Common myeloid progenitor, CD34-positive (primary cell): ENCODE results near the gene EZR.

Experiments used
- CTCF ChIA-PET: fragments of 350-600 bp; sonication (Branson Sonifier 250); formaldehyde crosslinking; loops from one replicate; lab custom pipeline; 2021; ENCODE audit warnings: antibody characterized with exemption; lab: Charles Lee
- POLR2A ChIA-PET: fragments of 350-600 bp; sonication (Branson Sonifier 250); formaldehyde crosslinking; loops from one replicate; lab custom pipeline; 2021; ENCODE audit warnings: antibody characterized with exemption; lab: Charles Lee
- DNase-seq, 3 donors: peaks; one replicate each; pipeline versions ENCODE4 v3.0.0 to v3.0.0-alpha.2; 2013
- H3K27ac ChIP-seq, 2 experiments: 1 replicate in 1 of 2; 2 replicates in 1 of 2; pipeline ENCODE4 v1.7.0; 2013; ENCODE audit warnings: inconsistent platforms in 2 of 2, low read length in 2 of 2, mild to moderate bottlenecking in 2 of 2, low read depth in 1 of 2, moderate library complexity in 1 of 2; ENCODE audit not compliant: severe bottlenecking in 2 of 2, insufficient read depth in 1 of 2, poor library complexity in 1 of 2
- H3K27me3 ChIP-seq, 5 experiments: replicated peaks in 2 of 5; 1 replicate in 3 of 5; 2 replicates in 2 of 5; pipeline versions ENCODE4 v1.6.1 to v1.7.0; 2013; ENCODE audit warnings: low read length in 4 of 5, mild to moderate bottlenecking in 2 of 5, moderate library complexity in 2 of 5, inconsistent platforms in 1 of 5; ENCODE audit not compliant: insufficient read depth in 5 of 5, control insufficient read depth in 4 of 5
- H3K36me3 ChIP-seq, 4 experiments: 1 replicate in 2 of 4; 2 replicates in 2 of 4; pipeline versions ENCODE4 v1.6.1 to v1.7.0; 2013; ENCODE audit warnings: low read length in 3 of 4, control low read depth in 1 of 4, mild to moderate bottlenecking in 1 of 4; ENCODE audit not compliant: control insufficient read depth in 4 of 4, insufficient read depth in 4 of 4
- H3K4me1 ChIP-seq, 4 experiments: 1 replicate in 3 of 4; 2 replicates in 1 of 4; pipeline versions ENCODE4 v1.6.1 to v1.7.1; 2013; ENCODE audit warnings: low read length in 3 of 4, mild to moderate bottlenecking in 3 of 4, control low read depth in 1 of 4, inconsistent platforms in 1 of 4, moderate library complexity in 1 of 4; ENCODE audit not compliant: control insufficient read depth in 4 of 4, insufficient read depth in 4 of 4; ENCODE audit errors: control extremely low read depth in 1 of 4
- H3K4me3 ChIP-seq, 7 experiments: 1 replicate in 4 of 7; 2 replicates in 3 of 7; pipeline versions ENCODE4 v1.5.1 to v1.7.0; 2013; ENCODE audit warnings: mild to moderate bottlenecking in 7 of 7, low read length in 6 of 7, moderate library complexity in 6 of 7, inconsistent platforms in 2 of 7, low read depth in 2 of 7, control low read depth in 1 of 7; ENCODE audit not compliant: insufficient read depth in 4 of 7, control insufficient read depth in 1 of 7; ENCODE audit errors: extremely low read depth in 1 of 7
- H3K9me3 ChIP-seq, 5 experiments: 1 replicate in 4 of 5; 2 replicates in 1 of 5; pipeline versions ENCODE4 v1.6.1 to v1.7.1; 2013; ENCODE audit warnings: low read length in 4 of 5, mild to moderate bottlenecking in 2 of 5, inconsistent platforms in 1 of 5, low read depth in 1 of 5, moderate library complexity in 1 of 5; ENCODE audit not compliant: control insufficient read depth in 4 of 5, insufficient read depth in 2 of 5; ENCODE audit errors: control extremely low read depth in 1 of 5
- WGBS: methylation state at CpG from one replicate; pipeline ENCODE4 v1.1.5; 2013; ENCODE audit not compliant: insufficient coverage; 5-methylcytosine and 5-hydroxymethylcytosine counted together

Gene EZR

DNA sequence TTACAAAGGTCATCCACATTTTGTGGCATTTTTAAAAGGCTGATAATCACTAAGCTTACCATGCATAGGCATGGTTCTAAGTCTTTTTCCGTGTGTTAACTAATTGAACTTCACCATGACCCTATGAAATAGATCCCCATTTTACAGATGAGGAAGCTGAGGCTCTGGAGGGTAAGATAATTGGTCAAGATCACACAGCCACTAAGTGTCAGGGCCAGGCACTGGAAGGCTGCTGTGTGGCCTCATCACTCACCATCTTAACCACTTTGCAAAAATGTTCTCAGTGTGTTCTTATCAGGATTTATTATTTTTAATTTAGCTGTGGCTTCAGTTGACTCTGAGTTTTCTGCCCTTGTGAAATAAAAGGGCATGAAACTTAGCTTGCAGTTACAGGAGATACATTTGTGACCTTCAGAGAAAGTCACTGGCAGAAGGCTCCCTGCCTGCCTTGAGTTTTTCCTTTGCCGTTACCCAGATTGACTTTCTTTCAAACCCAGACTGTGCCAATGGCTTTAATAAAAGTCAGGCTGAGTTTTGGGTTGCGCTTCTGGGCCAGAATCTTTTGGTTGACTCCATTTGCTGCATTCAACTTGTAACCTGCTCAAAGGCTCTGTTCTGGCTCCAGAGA is 82.0 kb downstream of the EZR start:
- ChIA-PET POLR2A (no interaction called here), CTCF (interaction anchor here (0.8 kb wide), 1 partner anchor 9 kb away, joined by 3 read pairs; no protein-coding TSS in a partner anchor)
- no peaks in the 10 kb centered on the region for H3K4me1 ChIP-seq
- H3K4me3 ChIP-seq: no peak overlapping the region
- no peaks in the 10 kb centered on the region for H3K27me3 ChIP-seq
- no peak overlapping the region for H3K27ac ChIP-seq
- no peaks in the 10 kb centered on the region for H3K36me3 ChIP-seq
- DNase-seq: no peak
- H3K9me3 ChIP-seq: peaks cover 0 to 29% (median 14%) of the 10 kb centered on the region in 5 experiments
- 100% methylated on average over 2 of the region's 3 CpGs for WGBS

DNA sequence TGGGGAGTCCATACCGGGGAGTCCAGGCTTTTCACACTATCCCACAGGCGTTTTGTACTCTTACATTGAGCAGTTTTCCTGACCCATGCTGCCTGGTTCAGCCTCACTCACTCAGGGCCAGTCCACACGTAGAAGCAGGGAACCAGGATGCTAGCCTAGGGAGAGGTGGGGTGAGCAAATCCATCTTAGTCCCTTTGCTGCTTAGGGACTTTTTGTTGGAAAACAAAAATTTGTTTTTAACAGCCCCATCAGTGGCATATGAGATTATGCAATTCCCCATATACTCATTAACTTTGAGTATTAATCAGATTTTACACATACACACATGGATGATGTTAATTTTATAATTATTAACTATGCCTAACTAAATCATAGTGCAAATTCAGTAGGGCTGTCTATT is 84.2 kb downstream of the EZR start:
- POLR2A ChIA-PET: no interaction called here
- WGBS: 100% methylated on average over 1 of the region's 3 CpGs

DNA sequence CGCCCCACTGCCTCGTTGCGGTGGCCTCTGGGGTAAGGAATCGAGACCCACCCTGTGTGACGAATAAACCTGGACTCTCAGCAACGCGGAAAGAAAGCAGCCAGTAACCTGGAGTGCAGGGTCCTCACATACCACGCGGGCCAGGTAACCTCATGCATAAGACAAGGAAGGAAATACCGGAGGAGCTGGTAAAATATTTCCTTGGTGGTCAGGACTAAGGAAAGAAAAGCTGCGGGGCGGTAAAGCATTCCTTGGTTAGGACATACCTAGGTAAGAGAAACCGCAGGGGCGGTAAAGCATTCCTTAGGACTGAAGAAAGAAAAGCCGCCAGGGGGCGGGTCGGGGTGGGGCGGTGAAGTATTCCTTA is 88.6 kb downstream of the EZR start:
- H3K27me3 ChIP-seq: no peaks in the 10 kb centered on the region
- H3K4me1 ChIP-seq: no peaks in the 10 kb centered on the region
- WGBS: 91% methylated on average over 13 of the region's 18 CpGs
- POLR2A ChIA-PET: no interaction called here
- CTCF ChIA-PET: no interaction called here
- peak overlapping the region in 1 of 7 experiments; percentile 7 for H3K4me3 ChIP-seq
- no peaks in the 10 kb centered on the region for H3K36me3 ChIP-seq
- DNase-seq: no peak
- no peak overlapping the region for H3K27ac ChIP-seq
- H3K9me3 ChIP-seq: peaks cover 0 to 33% (median 15%) of the 10 kb centered on the region in 5 experiments

More for the DNA sequence above, 84.2 kb downstream of the EZR start:
- Histone ChIP-seq H3K27me3 (no peaks in the 10 kb centered on the region), H3K36me3 (no peaks in the 10 kb centered on the region), H3K9me3 (peaks cover 0 to 39% (median 21%) of the 10 kb centered on the region in 5 experiments), H3K4me1 (no peaks in the 10 kb centered on the region), H3K27ac (no peak overlapping the region), H3K4me3 (no peak overlapping the region)
- CTCF ChIA-PET: interaction anchor here (0.9 kb wide), 1 partner anchor 13 kb away, joined by 3 read pairs; no protein-coding TSS in a partner anchor
- no peak for DNase-seq

DNA sequence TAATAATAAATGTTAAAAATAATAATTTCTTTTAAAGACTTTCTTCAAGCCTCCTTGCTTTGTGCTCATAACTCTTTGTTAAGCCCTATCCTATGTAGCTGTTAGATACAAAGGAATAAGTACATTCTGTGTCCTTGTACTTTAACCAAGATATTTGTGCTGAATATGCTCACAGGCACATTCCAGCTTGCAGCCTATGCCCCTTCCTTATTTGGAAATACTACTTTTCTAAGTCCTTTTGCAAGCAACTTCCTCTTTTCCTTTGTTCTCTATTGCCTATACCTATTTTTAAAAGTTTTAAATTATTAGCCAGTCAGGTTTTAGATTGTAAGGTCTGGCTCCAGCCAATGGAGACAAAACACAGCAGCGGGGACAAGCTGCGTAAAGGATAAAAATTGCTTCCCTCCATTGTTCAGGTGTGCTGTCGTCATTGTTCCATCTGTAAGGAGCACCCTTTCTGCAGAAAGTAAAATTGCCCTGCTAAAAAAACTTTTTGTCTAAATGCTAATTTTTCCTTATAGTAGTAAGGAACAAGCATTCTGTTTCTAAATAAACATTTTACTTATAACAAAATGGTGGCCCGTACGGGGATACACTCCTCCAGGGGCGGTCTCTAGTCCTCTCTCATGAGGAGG is 89.1 kb downstream of the EZR start:
- Histone ChIP-seq H3K4me1 (no peaks in the 10 kb centered on the region), H3K9me3 (peaks cover 0 to 32% (median 15%) of the 10 kb centered on the region in 5 experiments), H3K4me3 (peak overlapping the region in 1 of 7 experiments; percentile 7), H3K36me3 (no peaks in the 10 kb centered on the region), H3K27me3 (no peaks in the 10 kb centered on the region), H3K27ac (no peak overlapping the region)
- ChIA-PET CTCF (no interaction called here), POLR2A (no interaction called here)
- 88% methylated on average over 5 of the region's 6 CpGs for WGBS
- DNase-seq: peak in 1 of 3 donors; percentile 29

DNA sequence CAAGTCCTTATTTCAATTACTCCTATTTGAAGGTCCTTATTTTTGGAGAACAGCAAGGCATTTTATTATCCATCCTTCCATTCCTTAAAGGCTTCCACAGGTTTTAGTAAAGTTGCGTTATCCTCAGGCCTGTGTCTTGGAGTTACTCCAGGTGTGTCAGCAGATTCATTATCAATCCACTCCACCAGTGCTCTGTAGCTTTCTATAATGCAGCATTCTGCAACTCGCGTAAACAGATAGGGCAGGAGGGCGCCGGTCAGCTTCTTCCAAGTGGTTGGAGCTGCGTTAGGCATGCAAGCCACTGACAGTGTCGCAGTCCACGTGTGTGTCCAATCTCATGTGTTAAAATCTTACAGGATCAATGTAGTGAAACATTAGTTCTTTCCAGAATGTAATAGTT is 93.5 kb downstream of the EZR start:
- peaks cover under 1 to 9% (median 5%) of the 10 kb centered on the region in 4 experiments for H3K4me1 ChIP-seq
- WGBS: 95% methylated on average over 7 of the region's 8 CpGs
- no peak for DNase-seq
- H3K4me3 ChIP-seq: no peak overlapping the region
- peaks cover 0 to 11% (median 8%) of the 10 kb centered on the region in 5 experiments for H3K9me3 ChIP-seq
- no peak overlapping the region for H3K27ac ChIP-seq
- H3K27me3 ChIP-seq: no peaks in the 10 kb centered on the region
- H3K36me3 ChIP-seq: no peaks in the 10 kb centered on the region
- POLR2A ChIA-PET: no interaction called here
- CTCF ChIA-PET: no interaction called here

DNA sequence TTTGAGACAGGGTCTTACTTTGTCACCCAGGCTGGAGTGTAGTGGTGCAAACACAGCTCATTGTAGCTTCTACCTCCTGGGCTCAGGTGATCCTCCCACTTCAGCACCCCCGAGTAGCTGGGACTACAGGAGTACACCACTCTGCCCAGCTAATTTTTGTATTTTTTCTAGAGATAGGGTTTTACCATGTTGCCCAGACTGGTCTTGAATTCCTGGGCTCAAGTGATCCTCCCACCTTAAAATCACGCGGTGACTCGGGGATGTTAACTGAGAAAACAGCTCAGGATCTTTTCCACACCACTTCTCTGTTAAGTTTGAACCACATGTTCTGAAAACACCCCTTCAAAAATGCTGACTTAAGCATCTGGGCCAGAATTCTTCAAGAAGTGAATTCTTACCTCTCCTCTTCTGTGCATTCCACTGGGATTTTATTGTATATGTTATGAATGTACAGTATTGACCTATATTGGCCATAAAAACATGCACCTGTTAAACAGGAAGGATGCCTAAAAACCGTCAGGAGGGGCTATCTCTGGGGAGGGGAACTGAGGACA is 96.9 kb downstream of the EZR start:
- H3K27ac ChIP-seq: no peak overlapping the region
- DNase-seq: no peak
- H3K4me1 ChIP-seq: peaks cover 7 to 20% (median 13%) of the 10 kb centered on the region in 4 experiments
- H3K27me3 ChIP-seq: no peaks in the 10 kb centered on the region
- 98% methylated on average over 4 of the region's 5 CpGs for WGBS
- POLR2A ChIA-PET: no interaction called here
- H3K36me3 ChIP-seq: no peaks in the 10 kb centered on the region
- CTCF ChIA-PET: interaction anchor here (0.7 to 2.9 kb wide), 5 partner anchors 13 to 52 kb away, joined by 3 to 9 read pairs (median 3); no protein-coding TSS in a partner anchor
- H3K4me3 ChIP-seq: no peak overlapping the region
- no peaks in the 10 kb centered on the region for H3K9me3 ChIP-seq
